ENCODE results near the gene UVRAG. TPM values are rescaled to one million over a fixed set of nuclear protein-coding genes. Genes with fewer than 3 reads are reported as not detected.

UVRAG gene
- total RNA-seq, 1 donor from 2014 or later, result 14.7 TPM

DNA sequence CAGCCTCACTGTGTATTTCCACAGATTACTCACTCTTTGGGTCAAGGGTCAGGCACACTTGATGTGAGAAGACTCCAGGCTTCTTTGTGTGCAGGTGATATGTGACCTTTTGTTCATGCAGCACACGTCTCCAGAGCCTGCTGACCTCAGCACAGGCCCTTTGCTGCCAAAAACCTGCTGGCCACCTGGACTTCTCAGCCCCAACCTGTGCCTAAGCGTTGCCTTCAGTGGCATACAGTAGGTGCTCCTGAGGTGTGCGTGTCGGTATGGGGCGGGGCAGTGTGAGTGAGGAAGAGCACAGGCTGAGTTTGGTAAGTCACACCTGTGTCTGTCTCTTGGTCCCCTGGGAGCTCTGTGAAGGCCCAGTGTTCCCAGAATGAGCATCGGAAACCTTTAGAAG is 333.2 kb downstream of the UVRAG start:
- peaks cover 0 to 1% of the 10 kb centered on the region in 2 donors for H3K36me3 ChIP-seq
- H3K27me3 ChIP-seq, result no peaks in the 10 kb centered on the region
- H3K4me1 ChIP-seq, result peaks cover 4% of the 10 kb centered on the region
- no peak overlapping the region for H3K27ac ChIP-seq
- TF ChIP-seq, protein P1, sequence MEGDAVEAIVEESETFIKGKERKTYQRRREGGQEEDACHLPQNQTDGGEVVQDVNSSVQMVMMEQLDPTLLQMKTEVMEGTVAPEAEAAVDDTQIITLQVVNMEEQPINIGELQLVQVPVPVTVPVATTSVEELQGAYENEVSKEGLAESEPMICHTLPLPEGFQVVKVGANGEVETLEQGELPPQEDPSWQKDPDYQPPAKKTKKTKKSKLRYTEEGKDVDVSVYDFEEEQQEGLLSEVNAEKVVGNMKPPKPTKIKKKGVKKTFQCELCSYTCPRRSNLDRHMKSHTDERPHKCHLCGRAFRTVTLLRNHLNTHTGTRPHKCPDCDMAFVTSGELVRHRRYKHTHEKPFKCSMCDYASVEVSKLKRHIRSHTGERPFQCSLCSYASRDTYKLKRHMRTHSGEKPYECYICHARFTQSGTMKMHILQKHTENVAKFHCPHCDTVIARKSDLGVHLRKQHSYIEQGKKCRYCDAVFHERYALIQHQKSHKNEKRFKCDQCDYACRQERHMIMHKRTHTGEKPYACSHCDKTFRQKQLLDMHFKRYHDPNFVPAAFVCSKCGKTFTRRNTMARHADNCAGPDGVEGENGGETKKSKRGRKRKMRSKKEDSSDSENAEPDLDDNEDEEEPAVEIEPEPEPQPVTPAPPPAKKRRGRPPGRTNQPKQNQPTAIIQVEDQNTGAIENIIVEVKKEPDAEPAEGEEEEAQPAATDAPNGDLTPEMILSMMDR (IDR thresholded peaks at IDR 0.05), result no peak
- TF ChIP-seq POLR2A (IDR thresholded peaks at IDR 0.05) (no peak), POLR2AphosphoS5 (IDR thresholded peaks at IDR 0.05; ENCODE audit: insufficient read depth in 1 of 2, low read depth in 1 of 2) (no peak)
- intact Hi-C loops (cut with DNase I), result no loop called here
- H3K4me3 ChIP-seq, result no peak overlapping the region
- H3K9me3 ChIP-seq, result no peaks in the 10 kb centered on the region
- no peak for DNase-seq (ENCODE audit: extremely low spot score in 2 of 2)

DNA sequence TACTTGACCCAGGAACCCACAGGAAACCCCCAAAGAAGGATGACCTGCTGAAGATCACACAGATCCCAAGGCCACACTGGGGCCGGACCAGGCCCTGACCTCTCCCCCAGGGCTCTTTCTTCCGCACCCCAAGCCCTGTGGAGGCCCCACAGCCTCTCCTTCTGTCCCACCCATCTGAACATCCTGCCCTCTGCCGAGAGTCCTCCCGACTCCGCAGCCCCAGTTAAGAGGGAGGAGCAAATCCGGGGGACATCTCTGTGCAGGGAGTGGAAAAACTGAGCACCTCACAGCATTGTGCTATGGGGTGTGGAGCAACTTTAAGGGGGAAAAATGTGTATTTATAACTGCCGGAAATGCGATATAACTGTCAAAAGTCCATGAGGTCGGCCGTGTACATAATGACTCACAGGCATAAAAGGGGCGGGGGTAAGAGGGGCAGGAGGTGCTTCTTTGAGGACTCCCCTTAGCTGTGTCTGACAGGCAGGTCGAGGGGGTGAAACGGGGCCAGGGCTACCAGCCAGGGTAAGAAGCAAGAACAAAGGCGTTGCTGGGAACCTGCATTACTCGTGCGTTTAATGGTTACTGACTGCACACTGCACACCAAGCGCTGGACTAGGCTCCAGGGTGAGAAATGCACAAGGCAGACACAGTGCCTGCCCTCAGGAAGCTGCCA is 334.1 kb downstream of the UVRAG start:
- H3K27me3 ChIP-seq, result no peaks in the 10 kb centered on the region
- H3K36me3 ChIP-seq, result no peaks in the 10 kb centered on the region
- no peak for DNase-seq (ENCODE audit: extremely low spot score in 2 of 2)
- intact Hi-C loops (cut with DNase I), result no loop called here
- H3K9me3 ChIP-seq, result no peaks in the 10 kb centered on the region
- H3K4me3 ChIP-seq, result no peak overlapping the region
- TF ChIP-seq, protein P1 (IDR thresholded peaks at IDR 0.05), result no peak
- TF ChIP-seq POLR2AphosphoS5 (IDR thresholded peaks at IDR 0.05; ENCODE audit: insufficient read depth in 1 of 2, low read depth in 1 of 2) (no peak), POLR2A (IDR thresholded peaks at IDR 0.05) (no peak)
- H3K27ac ChIP-seq, result no peak overlapping the region
- peaks cover 4% of the 10 kb centered on the region for H3K4me1 ChIP-seq

DNA sequence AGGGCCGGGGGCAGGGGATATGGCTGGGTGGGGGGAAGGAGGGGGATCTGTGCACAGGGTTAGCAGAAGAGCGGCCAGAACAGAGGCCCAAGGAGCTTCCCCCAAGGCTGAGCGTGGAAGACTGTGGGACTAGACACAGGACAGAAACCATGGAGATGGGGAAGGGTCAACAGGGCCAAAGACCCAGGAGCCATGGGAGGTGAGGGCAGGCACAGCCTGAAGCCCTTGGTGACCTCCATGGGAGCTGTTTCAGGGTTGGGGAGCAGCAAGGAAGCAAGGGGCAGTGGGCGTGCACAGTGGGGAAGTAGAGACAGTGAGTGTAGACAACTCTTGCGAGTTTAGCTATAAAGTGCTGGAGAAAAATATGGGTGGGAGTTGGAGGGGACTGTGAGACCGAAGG is 334.7 kb downstream of the UVRAG start:
- H3K27me3 ChIP-seq, result no peaks in the 10 kb centered on the region
- no peak for DNase-seq (ENCODE audit: extremely low spot score in 2 of 2)
- intact Hi-C loops (cut with DNase I), result loop anchor here (5.0 to 10.0 kb wide), 2 partner anchors 252 to 1135 kb away; no protein-coding TSS in a partner anchor
- H3K36me3 ChIP-seq, result no peaks in the 10 kb centered on the region
- TF ChIP-seq POLR2AphosphoS5 (IDR thresholded peaks at IDR 0.05; ENCODE audit: insufficient read depth in 1 of 2, low read depth in 1 of 2) (no peak), POLR2A (IDR thresholded peaks at IDR 0.05) (no peak)
- TF ChIP-seq, protein P1 (IDR thresholded peaks at IDR 0.05), result no peak
- H3K9me3 ChIP-seq, result no peaks in the 10 kb centered on the region
- peaks cover 4% of the 10 kb centered on the region for H3K4me1 ChIP-seq
- no peak overlapping the region for H3K27ac ChIP-seq
- no peak overlapping the region for H3K4me3 ChIP-seq

DNA sequence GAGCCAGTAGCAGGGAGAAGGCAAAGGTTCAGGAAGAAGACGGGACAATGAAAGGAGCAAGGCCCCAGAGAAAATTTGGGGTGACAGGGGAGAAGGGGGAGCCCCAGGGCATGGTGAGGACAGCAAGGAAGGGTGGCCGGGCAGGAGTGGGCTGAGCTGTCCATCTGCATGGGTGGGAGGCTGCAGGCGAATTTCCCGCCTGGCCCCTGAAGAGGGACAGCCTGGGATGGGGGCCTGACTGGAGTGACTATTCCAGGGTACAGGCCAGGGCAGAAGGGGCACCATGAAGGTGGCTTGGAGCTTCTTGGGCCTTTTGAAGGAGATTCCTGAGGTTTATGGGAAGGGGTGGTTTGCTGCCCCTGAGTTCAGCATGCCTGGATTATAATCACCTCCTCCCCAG is 335.1 kb downstream of the UVRAG start:
- peaks cover 4% of the 10 kb centered on the region for H3K4me1 ChIP-seq
- no peak for DNase-seq (ENCODE audit: extremely low spot score in 2 of 2)
- no peak overlapping the region for H3K4me3 ChIP-seq
- no peak for TF ChIP-seq POLR2AphosphoS5 (IDR thresholded peaks at IDR 0.05; ENCODE audit: insufficient read depth in 1 of 2, low read depth in 1 of 2)
- no peaks in the 10 kb centered on the region for H3K36me3 ChIP-seq
- no peaks in the 10 kb centered on the region for H3K9me3 ChIP-seq
- intact Hi-C loops (cut with DNase I), result loop anchor here (5.0 to 10.0 kb wide), 2 partner anchors 253 to 1135 kb away; no protein-coding TSS in a partner anchor
- H3K27me3 ChIP-seq, result no peaks in the 10 kb centered on the region
- H3K27ac ChIP-seq, result no peak overlapping the region

DNA sequence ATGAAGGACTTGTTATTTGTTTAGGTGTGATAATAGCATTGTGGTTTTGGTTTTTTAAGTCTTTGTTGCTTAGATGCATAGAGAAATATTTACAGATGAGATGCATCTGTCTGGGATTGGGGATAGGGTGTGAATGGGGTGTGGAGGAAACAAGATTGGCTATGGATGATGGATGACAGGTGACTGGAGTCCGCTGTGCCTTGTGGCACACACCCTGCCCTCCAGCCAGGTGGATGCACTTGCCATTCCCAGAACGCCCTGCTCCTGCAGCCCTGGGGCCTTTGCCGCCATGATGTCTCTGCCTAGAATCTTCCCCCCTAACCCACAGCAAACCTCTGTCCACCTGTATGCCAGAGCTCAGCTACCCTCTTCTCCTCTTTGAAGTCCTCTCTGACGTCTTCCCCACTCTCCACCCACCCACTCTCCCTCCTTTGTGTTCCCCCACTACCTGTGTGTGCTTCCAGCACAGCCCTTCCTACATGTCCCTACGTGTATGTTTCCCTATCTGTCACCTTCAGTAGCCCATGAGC is 336.6 kb downstream of the UVRAG start:
- H3K27ac ChIP-seq, result no peak overlapping the region

More for the DNA sequence above, 336.6 kb downstream of the UVRAG start:
- Histone ChIP-seq H3K4me1 (peaks cover 4% of the 10 kb centered on the region), H3K27me3 (no peaks in the 10 kb centered on the region), H3K9me3 (no peaks in the 10 kb centered on the region), H3K36me3 (no peaks in the 10 kb centered on the region), H3K4me3 (no peak overlapping the region)
- intact Hi-C loops (cut with DNase I), result loop anchor here (5.0 to 10.0 kb wide), 2 partner anchors 254 to 1133 kb away; no protein-coding TSS in a partner anchor
- no peak for DNase-seq (ENCODE audit: extremely low spot score in 2 of 2)
- TF ChIP-seq, protein P1 (IDR thresholded peaks at IDR 0.05), result no peak
- TF ChIP-seq POLR2A (IDR thresholded peaks at IDR 0.05) (no peak), POLR2AphosphoS5 (IDR thresholded peaks at IDR 0.05; ENCODE audit: insufficient read depth in 1 of 2, low read depth in 1 of 2) (no peak)
